ENCODE results near the gene NT5DC4. TPM values are rescaled to one million over a fixed set of nuclear protein-coding genes. Genes with fewer than 3 reads are reported as not detected.

NT5DC4 gene
- total RNA-seq, 1 experiment from 2014 or later = not detected

GRCh38 chr2:112694182-112694581, 26.6 kb upstream of the NT5DC4 start:
- H3K4me3 ChIP-seq (ENCODE audit: low read depth, low read length, poor library complexity, severe bottlenecking) = no peak overlapping the region
- no peaks in the 10 kb centered on the region for H3K36me3 ChIP-seq (ENCODE audit: insufficient read depth, low read length, poor library complexity, severe bottlenecking)
- DNase-seq (ENCODE audit: low spot score) = no peak
- no peak overlapping the region for H3K27ac ChIP-seq (ENCODE audit: low read depth, low read length, poor library complexity, severe bottlenecking)
- TF ChIP-seq, protein P1, sequence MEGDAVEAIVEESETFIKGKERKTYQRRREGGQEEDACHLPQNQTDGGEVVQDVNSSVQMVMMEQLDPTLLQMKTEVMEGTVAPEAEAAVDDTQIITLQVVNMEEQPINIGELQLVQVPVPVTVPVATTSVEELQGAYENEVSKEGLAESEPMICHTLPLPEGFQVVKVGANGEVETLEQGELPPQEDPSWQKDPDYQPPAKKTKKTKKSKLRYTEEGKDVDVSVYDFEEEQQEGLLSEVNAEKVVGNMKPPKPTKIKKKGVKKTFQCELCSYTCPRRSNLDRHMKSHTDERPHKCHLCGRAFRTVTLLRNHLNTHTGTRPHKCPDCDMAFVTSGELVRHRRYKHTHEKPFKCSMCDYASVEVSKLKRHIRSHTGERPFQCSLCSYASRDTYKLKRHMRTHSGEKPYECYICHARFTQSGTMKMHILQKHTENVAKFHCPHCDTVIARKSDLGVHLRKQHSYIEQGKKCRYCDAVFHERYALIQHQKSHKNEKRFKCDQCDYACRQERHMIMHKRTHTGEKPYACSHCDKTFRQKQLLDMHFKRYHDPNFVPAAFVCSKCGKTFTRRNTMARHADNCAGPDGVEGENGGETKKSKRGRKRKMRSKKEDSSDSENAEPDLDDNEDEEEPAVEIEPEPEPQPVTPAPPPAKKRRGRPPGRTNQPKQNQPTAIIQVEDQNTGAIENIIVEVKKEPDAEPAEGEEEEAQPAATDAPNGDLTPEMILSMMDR (conservative IDR thresholded peaks at IDR 0.05; ENCODE audit: low read depth, low read length) = no peak
- no peak for TF ChIP-seq EZH2 (IDR thresholded peaks at IDR 0.05; ENCODE audit: borderline replicate concordance, low read depth, low read length, poor library complexity, severe bottlenecking)
- no TSS peak for BruUV-seq (replicated peaks)
- POLR2A ChIA-PET (ENCODE audit: low non-redundant PET) = no interaction called here
- H3K27me3 ChIP-seq (replicated peaks; ENCODE audit: insufficient read depth, low read depth, low read length, poor library complexity) = no peaks in the 10 kb centered on the region
- H3K4me1 ChIP-seq (ENCODE audit: insufficient read depth, low read length, poor library complexity, severe bottlenecking) = no peaks in the 10 kb centered on the region
- H3K9me3 ChIP-seq (ENCODE audit: low read depth, low read length, poor library complexity, severe bottlenecking) = no peaks in the 10 kb centered on the region
- intact Hi-C loops (cut with micrococcal nuclease; ENCODE audit: unreplicated experiment) = no loop called here
- CTCF ChIA-PET = no interaction called here

DNA sequence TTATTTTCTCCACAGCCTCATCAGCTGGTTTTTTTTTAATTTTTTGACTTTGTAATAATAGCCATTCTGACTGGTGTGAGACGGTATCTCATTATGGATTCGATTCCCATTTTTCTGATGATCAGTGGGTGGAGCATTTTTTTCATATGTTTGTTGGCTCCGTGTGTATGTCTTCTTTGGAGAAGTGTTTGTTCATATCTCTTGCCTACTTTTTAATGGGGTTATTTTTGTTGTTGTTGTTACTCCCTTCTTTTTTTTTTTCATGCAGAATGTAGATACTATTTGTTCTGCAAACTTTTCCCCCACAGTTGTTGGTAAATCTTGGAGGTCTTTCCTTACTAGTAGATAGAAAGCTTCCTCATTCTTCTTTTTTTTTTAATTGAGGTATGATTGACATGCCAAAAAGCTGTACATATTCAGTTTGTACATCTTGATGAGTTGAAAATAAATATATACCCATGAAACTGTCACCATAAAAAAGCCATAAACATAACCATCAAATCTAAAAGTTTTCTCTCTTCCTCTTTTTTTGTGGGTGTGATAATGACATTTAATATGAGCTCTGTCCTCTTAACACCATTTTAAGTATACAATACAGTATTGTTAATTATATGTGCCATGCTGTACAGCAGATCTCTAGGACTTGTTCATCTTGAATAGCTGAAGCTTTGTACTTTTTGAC, 21.8 kb upstream of the NT5DC4 start:
- CTCF ChIA-PET = no interaction called here
- no peak for TF ChIP-seq EZH2 (IDR thresholded peaks at IDR 0.05; ENCODE audit: borderline replicate concordance, low read depth, low read length, poor library complexity, severe bottlenecking)
- TF ChIP-seq, protein P1 (conservative IDR thresholded peaks at IDR 0.05; ENCODE audit: low read depth, low read length) = no peak
- POLR2A ChIA-PET (ENCODE audit: low non-redundant PET) = no interaction called here

GRCh38 chr2:112699984-112700667, 20.7 kb upstream of the NT5DC4 start:
- ChIA-PET POLR2A (ENCODE audit: low non-redundant PET) (no interaction called here), CTCF (no interaction called here)
- DNase-seq (ENCODE audit: low spot score) = no peak
- H3K36me3 ChIP-seq (ENCODE audit: insufficient read depth, low read length, poor library complexity, severe bottlenecking) = no peaks in the 10 kb centered on the region
- H3K4me3 ChIP-seq (ENCODE audit: low read depth, low read length, poor library complexity, severe bottlenecking) = no peak overlapping the region
- no peaks in the 10 kb centered on the region for H3K9me3 ChIP-seq (ENCODE audit: low read depth, low read length, poor library complexity, severe bottlenecking)
- H3K27ac ChIP-seq (ENCODE audit: low read depth, low read length, poor library complexity, severe bottlenecking) = no peak overlapping the region
- no peak for TF ChIP-seq EZH2 (IDR thresholded peaks at IDR 0.05; ENCODE audit: borderline replicate concordance, low read depth, low read length, poor library complexity, severe bottlenecking)
- TF ChIP-seq, protein P1 (conservative IDR thresholded peaks at IDR 0.05; ENCODE audit: low read depth, low read length) = no peak
- H3K4me1 ChIP-seq (ENCODE audit: insufficient read depth, low read length, poor library complexity, severe bottlenecking) = no peaks in the 10 kb centered on the region
- intact Hi-C loops (cut with micrococcal nuclease; ENCODE audit: unreplicated experiment) = no loop called here
- H3K27me3 ChIP-seq (replicated peaks; ENCODE audit: insufficient read depth, low read depth, low read length, poor library complexity) = no peaks in the 10 kb centered on the region
- BruUV-seq (replicated peaks) = no TSS peak

More for the DNA sequence above, 21.8 kb upstream of the NT5DC4 start:
- DNase-seq (ENCODE audit: low spot score) = no peak
- Histone ChIP-seq H3K4me3 (ENCODE audit: low read depth, low read length, poor library complexity, severe bottlenecking) (no peak overlapping the region), H3K9me3 (ENCODE audit: low read depth, low read length, poor library complexity, severe bottlenecking) (no peaks in the 10 kb centered on the region), H3K4me1 (ENCODE audit: insufficient read depth, low read length, poor library complexity, severe bottlenecking) (no peaks in the 10 kb centered on the region), H3K27me3 (replicated peaks; ENCODE audit: insufficient read depth, low read depth, low read length, poor library complexity) (no peaks in the 10 kb centered on the region), H3K27ac (ENCODE audit: low read depth, low read length, poor library complexity, severe bottlenecking) (no peak overlapping the region), H3K36me3 (ENCODE audit: insufficient read depth, low read length, poor library complexity, severe bottlenecking) (no peaks in the 10 kb centered on the region)
- BruUV-seq (replicated peaks) = no TSS peak
- intact Hi-C loops (cut with micrococcal nuclease; ENCODE audit: unreplicated experiment) = no loop called here
